ENCODE measurements around the gene ABCC4.

Gene ABCC4

GRCh38 chr13:95120650-95121049, 180.6 kb downstream of the ABCC4 start:
- no peak for DNase-seq (ENCODE audit: low read depth in 2 of 2)

- DNase-seq (ENCODE audit: low read depth in 2 of 2): no peak
Observed at GRCh38 chr13:95118541-95119324, 182.5 kb downstream of the ABCC4 start.

GRCh38 chr13:95117092-95117491, 184.2 kb downstream of the ABCC4 start:
- no peak for DNase-seq (ENCODE audit: low read depth in 2 of 2)

- no peak for DNase-seq (ENCODE audit: low read depth in 2 of 2)
Observed at GRCh38 chr13:95115525-95115924, 185.7 kb downstream of the ABCC4 start.

GRCh38 chr13:95113601-95114000, 187.7 kb downstream of the ABCC4 start:
- DNase-seq (ENCODE audit: low read depth in 2 of 2): no peak

GRCh38 chr13:95112883-95113282, 188.4 kb downstream of the ABCC4 start:
- no peak for DNase-seq (ENCODE audit: low read depth in 2 of 2)

- DNase-seq (ENCODE audit: low read depth in 2 of 2): no peak
Observed at GRCh38 chr13:95111608-95112007, 189.6 kb downstream of the ABCC4 start.

GRCh38 chr13:95106562-95106961, 194.7 kb downstream of the ABCC4 start:
- DNase-seq (ENCODE audit: low read depth in 2 of 2): no peak

- no peak for DNase-seq (ENCODE audit: low read depth in 2 of 2)
Observed at GRCh38 chr13:95100525-95101433, 200.5 kb downstream of the ABCC4 start.

GRCh38 chr13:95099541-95099940, 201.7 kb downstream of the ABCC4 start:
- DNase-seq (ENCODE audit: low read depth in 2 of 2): no peak

- DNase-seq (ENCODE audit: low read depth in 2 of 2): no peak
Observed at GRCh38 chr13:95098916-95099315, 202.3 kb downstream of the ABCC4 start.

- no peak for DNase-seq (ENCODE audit: low read depth in 2 of 2)
Observed at GRCh38 chr13:95091755-95092154, 209.5 kb downstream of the ABCC4 start.

GRCh38 chr13:95087746-95088305, 213.4 kb downstream of the ABCC4 start:
- no peak for DNase-seq (ENCODE audit: low read depth in 2 of 2)

- no peak for DNase-seq (ENCODE audit: low read depth in 2 of 2)
Observed at GRCh38 chr13:95086761-95087160, 214.5 kb downstream of the ABCC4 start.

- no peak for DNase-seq (ENCODE audit: low read depth in 2 of 2)
Observed at GRCh38 chr13:95083758-95084157, 217.5 kb downstream of the ABCC4 start.

GRCh38 chr13:95083066-95083465, 218.2 kb downstream of the ABCC4 start:
- DNase-seq (ENCODE audit: low read depth in 2 of 2): no peak

GRCh38 chr13:95075506-95075905, 225.7 kb downstream of the ABCC4 start:
- no peak for DNase-seq (ENCODE audit: low read depth in 2 of 2)

- DNase-seq (ENCODE audit: low read depth in 2 of 2): no peak
Observed at GRCh38 chr13:95074820-95075219, 226.4 kb downstream of the ABCC4 start.

- no peak for DNase-seq (ENCODE audit: low read depth in 2 of 2)
Observed at GRCh38 chr13:95073747-95074311, 227.4 kb downstream of the ABCC4 start.

GRCh38 chr13:95067303-95067702, 233.9 kb downstream of the ABCC4 start:
- no peak for DNase-seq (ENCODE audit: low read depth in 2 of 2)

GRCh38 chr13:95060014-95060519, 241.2 kb downstream of the ABCC4 start:
- DNase-seq (ENCODE audit: low read depth in 2 of 2): no peak

GRCh38 chr13:95059306-95059705, 241.9 kb downstream of the ABCC4 start:
- no peak for DNase-seq (ENCODE audit: low read depth in 2 of 2)

Data from stimulated activated CD4-positive, alpha-beta T cell treated with anti-CD3 and anti-CD28 coated beads, Interleukin-1b, Interleukin-23, amount 100 ng/mL, for 1 hour (primary cell).